DMS114 treated with DMSO at 0.1 percent for 48 hours (cell line): ENCODE measurements around the gene KLHL17.
"Not testable (repeated sequence)": the region's sequence is repeated elsewhere in the genome, so short reads cannot be mapped to it uniquely, and the experiment has no call there.

Source experiments
- DNase-seq: peaks from one replicate; lab custom pipeline; 2025; ENCODE audit not compliant: unreplicated experiment; lab: John Stamatoyannopoulos, UW

The KLHL17 gene

DNA sequence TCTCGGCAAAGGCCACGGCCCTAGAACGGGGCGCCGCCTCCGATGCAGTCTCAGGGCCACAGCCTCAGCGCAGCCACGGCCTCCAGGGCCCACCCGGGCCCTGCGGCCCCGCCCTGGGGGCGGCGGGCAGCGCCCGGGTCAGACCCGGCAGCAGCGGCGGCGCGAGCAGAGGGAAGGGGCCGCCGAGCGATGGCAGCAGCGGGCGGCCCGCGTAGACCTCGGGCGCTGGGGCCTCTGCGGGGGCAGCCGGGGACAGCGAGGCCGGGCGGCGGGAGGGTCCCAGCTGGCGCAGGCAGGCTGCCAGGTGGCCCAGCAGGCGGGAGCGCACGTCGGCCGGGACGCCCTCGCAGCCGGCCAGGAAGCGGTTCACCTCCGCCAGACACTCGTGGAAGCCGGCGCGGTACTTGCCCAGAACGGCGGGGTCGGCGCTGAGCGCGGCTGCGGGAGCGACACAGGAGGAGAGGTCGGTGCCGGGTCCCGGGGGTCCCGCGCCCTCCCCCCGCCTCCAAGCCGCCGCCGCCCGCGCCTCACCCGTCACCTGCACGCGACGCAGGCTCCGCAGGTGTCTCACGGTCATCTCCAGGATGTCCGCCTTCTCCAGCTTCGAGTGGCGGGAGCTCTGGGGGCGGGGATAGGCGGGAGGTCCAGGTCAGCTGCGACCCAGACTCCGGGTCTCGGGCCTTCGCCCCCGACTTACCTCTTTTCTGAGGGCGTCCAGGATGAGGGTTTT lies 38.8 kb downstream of the KLHL17 start:
- no peak for DNase-seq

DNA sequence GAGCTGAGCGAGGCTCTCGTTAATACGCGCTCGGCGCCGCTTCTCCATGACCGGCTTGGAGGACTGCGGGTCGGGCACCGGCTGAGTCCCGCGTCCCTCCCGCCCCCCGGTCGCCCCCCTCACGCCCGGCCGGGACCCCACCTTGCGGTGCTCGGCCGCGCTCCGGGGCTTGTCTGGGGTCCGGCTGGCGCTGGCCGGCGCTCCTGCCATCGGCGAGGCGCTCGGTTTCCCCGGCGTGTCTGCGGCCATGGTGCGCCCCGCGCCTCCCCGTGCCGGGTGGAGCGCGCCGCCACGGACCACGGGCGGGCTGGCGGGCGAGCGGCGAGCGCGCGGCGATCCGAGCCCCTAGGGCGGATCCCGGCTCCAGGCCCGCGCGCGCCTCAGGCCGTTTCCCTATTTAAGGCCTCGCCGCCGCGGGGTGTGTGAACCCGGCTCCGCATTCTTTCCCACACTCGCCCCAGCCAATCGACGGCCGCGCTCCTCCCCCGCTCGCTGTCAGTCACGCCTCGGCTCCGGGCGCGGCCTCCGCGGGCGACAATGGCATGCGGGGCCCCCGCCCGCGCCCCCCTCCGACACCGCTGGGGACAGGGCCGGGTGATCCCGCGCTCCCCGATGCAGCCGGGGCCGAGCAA lies 39.5 kb downstream of the KLHL17 start, which contains the start of gene HES4:
Gene HES4 (minus strand): TSS at position 373 of the 632 bp plus-strand sequence. CDS start 124 bp downstream, at position 249.
- peak; percentile 64 for DNase-seq

DNA sequence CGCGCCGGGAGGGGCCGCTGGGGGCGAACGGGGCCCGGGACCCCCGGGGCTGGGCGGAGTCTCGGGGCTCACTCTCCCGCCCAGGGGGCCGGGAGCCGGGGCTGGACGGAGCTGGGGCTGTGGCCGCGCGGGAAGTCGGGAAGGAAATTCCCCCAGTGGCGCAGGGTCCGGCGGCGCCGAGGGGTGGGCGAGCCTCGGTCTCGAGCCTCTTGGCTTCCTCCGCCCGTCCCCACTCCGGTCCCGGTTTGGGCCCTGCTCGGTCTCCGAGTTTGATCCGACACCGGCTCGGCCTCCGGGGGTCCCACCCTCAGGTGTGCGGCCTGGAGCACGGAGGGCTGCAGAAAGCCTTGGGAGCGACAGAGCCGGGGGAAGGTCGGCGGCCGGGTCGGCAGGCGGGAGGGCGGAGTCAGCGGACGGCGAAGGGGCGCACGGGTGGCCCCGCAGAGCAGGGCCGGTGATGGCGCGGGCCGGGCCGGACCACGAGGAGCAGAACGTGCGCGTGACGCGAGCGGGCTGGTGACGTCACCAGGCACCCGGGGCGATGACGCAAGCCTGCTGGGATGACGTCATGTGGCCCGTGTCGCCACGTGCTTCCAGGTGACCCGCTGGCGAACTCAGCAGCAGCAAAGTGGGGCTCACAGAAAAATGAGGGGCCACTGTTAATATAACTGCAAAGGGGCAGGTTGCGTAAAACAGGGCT lies 40.1 kb downstream of the KLHL17 start:
- DNase-seq: peak; percentile 36

DNA sequence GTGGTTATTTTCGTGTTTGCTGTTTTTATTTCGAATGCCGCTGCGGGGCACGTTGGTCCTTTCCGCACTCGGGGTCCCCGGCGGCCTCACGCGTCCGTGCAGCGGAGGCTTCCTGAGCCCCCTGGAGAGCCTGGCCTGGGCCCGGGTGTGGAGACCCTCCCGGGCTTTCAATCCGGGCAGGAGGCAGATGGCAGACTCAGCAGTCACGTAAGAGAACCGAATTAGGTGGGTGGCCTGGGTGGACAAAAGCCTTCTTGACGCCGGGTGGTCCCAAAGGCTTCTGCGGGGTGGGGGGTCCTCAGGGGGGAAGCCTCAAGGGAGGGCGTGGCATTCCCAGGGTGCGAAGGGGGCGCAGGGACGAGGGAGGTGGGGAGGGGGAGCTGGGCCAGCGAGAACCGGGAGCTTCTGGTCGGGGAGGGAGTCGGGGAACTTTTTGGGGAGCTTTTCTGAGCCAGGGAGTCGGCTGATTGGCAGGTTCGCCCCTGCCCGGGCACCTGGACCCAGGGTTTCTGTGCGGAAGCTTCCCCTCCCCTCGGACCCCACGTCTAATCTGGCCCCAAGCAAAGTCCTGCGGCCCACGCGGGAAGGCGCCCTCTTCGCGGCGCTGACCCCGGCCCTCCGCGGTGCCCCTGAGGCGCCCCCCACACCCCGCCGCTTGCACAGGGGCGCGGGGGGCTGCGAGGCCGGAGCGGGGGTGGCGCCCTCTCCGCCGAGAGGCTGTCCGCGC lies 40.8 kb downstream of the KLHL17 start:
- DNase-seq: no peak

DNA sequence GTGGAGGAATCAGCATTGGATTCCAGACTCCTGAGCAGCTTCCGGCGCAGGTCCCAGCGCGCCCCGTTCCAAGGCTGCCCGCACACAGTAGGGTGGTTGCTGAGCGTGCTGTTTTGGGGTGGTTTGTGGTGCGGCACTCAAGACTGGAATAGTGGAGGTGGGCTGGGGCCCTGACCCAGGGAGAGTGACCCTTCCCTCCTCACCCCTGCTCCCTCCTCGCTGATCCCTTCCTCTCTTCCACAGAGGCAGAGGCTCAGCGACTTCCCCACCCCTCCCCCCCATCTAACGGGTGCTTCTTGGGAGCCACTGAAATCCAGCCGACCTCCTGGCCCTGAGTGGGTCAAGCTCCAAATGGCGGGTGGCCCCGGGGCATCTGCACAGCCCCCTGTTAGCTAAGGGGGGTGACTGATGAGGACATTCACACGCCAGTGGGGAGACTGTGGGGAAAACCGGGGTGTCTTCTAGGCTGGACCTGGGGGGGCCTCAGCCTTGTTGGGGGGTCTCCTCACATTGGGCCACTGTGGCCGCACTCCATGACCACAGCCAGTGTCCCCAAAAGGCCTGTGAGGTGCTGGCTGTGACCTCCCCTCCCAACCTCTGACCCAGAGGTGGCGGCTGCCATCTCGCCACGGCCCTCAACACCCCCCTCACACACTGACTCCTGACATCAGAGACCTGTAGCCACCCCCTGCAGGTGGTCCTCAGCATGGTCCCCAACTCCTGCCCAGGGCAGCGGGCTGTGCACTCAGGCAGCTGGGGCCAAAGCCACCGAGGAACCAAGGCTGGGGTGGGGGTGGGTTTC lies 43.4 kb downstream of the KLHL17 start:
- DNase-seq: no peak

DNA sequence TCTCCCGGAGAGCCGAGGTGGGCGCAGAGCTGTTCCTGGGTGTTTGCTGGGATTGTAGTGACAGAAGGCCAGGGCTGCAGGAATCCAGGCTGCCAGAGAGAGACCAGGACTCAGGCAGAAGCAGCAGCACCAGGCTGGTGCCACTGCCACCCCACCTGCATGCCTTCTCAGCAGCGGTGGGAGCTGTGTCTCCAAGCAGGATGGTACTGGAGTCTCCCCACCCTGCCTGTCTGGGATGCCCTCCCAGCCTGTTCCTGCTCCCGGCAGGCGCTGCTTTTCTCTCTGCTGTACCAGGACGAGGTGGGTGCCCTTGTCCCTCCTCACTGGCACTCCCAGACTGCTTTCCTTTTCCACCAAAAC lies 44.0 kb downstream of the KLHL17 start:
- no peak for DNase-seq

DNA sequence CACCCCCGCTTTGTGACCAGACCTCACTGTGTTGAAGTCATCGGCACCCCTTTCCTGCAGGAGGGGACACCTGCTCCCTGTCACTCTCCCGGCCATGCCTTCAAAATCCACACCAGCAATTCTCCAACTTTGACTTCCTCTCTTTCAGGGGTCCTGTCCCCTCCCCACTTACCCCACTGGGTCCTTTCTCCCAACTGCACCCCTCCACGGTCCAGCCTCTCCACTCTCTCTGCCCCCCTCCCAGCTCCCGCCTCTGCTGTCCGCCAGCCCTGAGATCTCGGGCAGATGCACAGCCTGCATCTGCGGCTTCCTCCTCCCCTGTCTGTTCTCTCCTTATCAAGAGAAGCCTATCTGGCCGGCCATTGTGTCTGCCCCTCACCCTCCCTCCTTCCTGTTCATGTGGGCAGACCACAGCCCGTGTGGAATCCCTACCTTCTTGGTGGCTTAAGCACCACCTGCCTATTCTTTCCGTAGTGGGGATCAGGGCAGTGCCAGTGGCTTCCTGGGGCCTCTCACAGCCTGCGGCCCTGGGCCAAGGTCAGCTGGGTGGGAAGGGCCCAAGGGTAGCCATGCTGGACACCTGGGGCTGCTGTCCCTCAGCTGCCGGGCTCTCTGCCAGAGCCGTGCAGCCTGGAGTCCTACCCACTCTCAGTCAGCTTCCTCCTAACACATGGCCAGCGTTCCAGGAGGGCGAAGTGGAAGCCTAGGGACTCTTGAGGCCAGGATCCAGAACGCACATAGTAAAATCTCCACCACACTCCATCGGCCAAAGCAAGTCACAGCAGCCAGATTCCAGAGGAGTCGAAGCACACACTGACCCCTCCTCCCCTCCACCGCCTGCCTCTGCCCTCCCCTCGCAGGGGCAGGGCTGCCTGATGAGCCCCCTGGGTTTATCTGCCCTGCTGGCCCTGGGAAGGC lies 44.7 kb downstream of the KLHL17 start:
- no peak for DNase-seq

DNA sequence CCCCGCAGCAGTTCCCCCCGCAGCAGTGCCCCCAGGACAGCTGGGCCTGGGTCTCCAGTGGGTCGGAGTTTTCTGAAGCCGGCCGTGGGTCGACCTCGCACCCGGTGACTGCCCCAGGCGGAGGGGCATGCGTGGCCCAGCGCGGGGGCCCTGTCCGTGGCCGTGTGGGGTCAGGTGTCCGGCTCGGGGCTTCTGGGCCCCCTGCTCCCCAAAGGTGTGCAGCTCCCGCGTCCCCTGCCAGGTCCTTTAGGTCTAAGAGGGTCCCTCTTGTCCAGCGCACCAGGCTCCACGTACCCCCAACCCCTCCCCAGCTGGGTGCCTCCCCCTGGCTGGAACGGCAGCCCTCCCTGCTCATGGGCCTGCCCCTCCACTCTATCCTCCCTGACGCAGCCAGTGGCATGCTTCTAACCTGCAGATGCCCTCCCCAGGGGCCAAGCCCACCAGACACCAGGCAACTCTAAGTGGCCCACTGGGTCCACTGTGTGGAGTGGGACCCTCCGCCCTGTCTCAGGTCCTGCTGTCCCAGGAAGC lies 45.5 kb downstream of the KLHL17 start:
- no peak for DNase-seq

DNA sequence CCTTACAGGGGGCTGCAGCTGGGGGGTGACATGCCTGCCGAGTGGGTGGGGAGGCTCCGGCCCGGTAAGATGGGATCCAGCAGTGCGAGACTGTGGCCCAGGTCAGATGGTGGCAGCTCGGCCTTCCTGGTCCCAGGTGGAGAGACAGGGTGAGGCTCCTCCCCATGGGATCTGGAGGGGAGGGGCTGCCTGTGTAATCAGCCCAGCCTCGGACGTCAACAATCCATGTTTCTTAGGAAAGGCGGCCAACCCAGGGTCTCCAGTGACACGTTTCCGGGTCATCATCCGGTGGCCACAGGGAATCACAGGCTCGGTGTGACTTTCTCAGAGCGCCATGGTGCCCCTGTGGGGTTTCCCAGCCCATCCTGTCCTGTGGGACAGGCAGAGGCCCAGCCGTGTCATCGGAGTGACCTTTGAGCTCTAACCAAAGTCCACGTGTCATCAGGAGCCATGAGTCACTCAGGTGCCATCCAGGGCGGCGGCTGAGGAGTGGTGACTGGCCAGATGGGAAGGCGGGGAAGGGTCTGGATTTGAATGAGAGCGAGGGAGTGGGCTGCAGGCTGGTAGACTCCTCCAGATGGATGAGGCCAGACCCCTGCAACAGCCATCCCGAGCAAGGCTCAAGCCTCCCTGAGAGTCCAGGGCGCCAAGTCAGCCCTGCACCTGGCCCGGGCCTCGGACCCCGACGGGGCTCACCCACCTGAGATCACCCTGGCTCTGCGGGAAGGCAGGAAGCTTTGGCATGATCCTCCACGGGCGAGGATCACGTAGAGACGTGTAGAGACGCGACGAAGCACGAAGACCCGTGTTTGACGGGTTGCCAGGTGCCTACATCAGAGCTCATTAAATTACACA lies 46.1 kb downstream of the KLHL17 start:
- DNase-seq: no peak

DNA sequence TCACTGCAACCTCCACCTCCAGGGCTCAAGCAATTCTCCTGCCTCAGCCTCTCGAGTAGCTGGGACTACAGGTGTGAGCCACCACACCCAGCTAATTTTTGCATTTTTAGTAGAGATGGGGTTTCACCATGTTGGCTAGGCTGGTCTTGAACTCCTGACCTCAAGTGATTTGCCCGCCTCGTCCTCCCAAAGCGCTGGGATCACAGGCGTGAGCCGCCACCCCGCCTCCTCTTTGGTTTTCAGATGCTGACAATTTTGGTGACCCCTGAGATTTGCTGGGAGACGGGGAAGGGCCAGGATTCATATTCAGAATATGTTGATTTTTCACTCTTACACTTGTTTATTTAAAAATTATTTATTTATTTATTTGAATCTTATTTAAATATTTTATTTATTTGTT lies 49.7 kb downstream of the KLHL17 start:
- DNase-seq: not testable (repeated sequence)

DNA sequence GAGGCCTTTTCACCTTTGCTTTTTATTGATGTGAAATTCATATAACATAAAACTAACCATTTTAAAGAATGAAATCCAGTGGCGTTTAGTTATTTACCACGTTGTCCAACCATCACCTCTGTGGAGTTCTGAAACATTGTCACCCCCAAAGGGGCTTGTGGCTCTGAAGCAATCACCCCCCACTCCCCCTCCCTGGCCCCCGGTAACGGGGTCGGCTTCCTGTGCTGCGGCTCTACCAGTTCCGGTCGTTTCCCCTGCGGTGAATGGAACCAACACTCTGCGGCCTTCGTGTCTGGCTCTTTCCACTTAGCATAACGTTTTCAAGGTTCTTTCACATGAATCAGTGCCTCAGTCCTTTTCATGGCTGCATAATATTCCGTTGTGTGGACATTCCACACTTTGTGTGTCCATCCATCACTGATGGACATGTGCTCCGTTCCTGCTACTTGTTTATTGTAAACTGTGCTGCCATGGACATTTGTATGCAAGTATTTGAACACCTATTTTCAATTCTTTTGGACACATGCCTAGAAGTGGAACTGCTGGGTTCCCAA lies 51.1 kb downstream of the KLHL17 start:
- DNase-seq: no peak

DNA sequence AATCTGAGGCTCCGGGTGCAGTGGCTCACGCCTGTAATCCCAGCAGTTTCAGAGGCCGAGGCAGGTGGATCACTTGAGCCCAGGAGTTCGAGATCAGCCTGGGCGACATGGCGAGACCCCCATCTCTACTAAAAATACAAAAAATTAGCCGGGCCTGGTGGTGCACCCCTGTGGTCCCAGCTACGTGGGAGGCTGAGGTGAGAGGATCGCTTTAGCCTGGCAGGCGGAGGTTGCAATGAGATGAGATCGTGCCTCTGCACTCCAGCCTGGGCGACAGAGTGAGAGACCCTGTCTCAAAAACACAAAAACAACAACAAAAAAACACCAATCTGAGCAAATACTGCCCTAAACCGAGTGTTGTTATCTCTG lies 52.3 kb downstream of the KLHL17 start:
- not testable (repeated sequence) for DNase-seq

DNA sequence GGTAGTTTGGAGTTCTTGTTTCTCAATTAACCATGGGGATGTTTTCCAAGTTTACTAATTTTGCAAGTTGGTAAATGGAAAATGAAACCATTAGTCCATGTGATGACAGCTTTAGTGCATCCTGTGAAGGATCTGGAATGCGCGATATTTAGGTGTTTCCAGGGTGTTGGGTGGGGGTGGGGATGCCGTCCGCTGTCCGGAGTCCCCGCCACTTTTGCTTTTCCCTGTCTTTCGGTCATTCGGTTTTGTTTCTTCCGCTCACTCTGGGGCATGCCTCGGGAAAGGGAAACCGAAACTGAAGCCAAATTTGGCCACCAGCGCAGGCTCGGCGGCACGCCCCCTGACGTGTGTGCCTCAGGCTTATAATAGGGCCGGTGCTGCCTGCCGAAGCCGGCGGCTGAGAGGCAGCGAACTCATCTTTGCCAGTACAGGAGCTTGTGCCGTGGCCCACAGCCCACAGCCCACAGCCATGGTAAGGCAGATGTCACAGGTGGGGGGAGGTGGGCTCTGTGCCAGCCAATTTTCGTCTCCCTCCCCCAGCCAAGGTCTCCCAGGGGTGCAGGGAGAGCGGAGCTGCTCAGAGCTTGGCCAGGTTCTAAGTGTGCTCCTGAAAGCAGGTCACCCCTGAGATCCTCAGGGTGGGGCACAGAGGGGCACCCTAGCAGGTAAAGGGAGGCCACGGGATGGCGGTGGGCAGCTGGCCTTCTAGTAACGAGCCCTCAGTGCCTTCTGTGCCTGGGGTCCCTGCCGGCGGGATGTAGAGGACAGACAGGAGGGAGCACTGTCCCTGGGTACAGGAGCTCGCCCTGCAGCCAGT lies 52.9 kb downstream of the KLHL17 start, which contains the start of gene ISG15:
Gene ISG15 (plus strand): TSS at position 393 of the 817 bp plus-strand sequence. CDS start 77 bp downstream, at position 470.
- DNase-seq: peak; percentile 74

DNA sequence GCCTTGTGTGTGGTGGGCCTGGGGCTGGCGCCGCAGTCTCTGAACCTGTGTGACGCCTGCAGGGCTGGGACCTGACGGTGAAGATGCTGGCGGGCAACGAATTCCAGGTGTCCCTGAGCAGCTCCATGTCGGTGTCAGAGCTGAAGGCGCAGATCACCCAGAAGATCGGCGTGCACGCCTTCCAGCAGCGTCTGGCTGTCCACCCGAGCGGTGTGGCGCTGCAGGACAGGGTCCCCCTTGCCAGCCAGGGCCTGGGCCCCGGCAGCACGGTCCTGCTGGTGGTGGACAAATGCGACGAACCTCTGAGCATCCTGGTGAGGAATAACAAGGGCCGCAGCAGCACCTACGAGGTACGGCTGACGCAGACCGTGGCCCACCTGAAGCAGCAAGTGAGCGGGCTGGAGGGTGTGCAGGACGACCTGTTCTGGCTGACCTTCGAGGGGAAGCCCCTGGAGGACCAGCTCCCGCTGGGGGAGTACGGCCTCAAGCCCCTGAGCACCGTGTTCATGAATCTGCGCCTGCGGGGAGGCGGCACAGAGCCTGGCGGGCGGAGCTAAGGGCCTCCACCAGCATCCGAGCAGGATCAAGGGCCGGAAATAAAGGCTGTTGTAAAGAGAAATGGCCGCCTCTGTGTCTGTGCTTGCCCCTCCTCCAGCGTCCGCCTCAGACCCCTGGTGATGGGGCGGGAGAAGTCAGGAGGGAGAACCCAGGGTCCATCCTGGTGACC lies 53.7 kb downstream of the KLHL17 start:
- DNase-seq: peak; percentile 57

DNA sequence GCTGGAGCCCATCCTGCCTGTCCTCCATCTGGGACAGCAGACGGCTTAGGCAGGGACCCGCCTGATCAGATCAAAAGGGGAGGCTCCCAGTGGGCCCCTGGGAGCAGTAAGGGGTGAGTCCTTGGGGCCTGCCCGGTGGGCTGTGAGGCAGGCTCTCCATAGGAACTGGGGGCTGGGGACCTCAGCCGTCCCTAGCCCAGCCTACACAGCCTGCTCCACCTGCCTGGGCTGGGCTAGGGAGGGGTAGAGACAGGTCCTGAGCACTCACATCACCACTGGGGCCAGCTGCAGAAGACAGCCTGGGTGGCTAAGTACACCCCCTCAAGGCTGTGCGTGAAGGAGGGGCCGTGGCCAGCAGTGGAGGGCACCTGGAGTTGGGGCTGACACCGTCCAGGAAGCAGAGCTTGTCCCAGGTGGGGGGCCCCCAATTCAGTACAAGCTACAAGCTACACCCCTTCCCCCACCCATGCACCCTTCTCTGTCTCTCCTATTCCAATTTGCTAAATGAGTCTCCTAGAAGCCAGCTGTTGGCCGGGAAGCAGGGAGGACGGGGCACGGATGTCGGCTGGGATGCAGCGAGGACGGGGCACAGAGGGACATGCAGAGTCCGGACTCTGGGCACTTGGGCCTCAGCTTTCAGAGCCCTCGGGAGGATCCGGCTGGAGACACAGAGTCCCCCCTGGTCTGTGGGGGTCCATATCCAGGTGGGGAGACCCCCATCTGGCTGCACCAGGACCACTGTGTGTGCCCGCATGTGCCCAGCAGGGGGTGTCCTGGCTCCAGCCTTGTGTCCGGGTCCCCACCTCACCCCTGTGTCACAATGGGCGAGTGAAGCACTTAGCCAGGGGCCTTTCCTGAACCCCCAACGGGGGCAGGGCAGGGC lies 54.7 kb downstream of the KLHL17 start:
- DNase-seq: no peak
